Measurements from ENCODE around the gene PGAP6.

Gene PGAP6

GRCh38 chr16:381789-382717, at the start of gene PGAP6:
TSS of gene PGAP6 (minus strand) at chr16:381978. CDS start at chr16:381821, 157 bp downstream.
- H3K4me3 ChIP-seq (ENCODE audit: low read length in 2 of 2): peak within 1 kb of the TSS; percentile 84 to 89
- peak within 1 kb of the TSS; percentile 80 to 87 for H3K27ac ChIP-seq (ENCODE audit: low read depth in 2 of 2, low read length in 2 of 2)
- H3K9me3 ChIP-seq (ENCODE audit: control insufficient read depth in 2 of 2, low read length in 2 of 2): no peaks in the 10 kb centered on the region
- no peaks in the 10 kb centered on the region for H3K27me3 ChIP-seq (ENCODE audit: control insufficient read depth in 2 of 2, insufficient read depth in 2 of 2, low read length in 2 of 2)
- peak within 1 kb of the TSS; percentile 76 to 83 for H3K9ac ChIP-seq (ENCODE audit: low read depth in 1 of 2, low read length in 2 of 2)
- H3K4me1 ChIP-seq (ENCODE audit: control insufficient read depth in 2 of 2, insufficient read depth in 2 of 2, low read length in 2 of 2): peaks cover 27 to 35% of the 10 kb centered on the region in 2 donors
- H3K36me3 ChIP-seq (ENCODE audit: control insufficient read depth in 2 of 2, insufficient read depth in 2 of 2, low read length in 2 of 2): peaks cover 1 to 6% of the 10 kb centered on the region in 2 donors

GRCh38 chr16:430904-431303, 49.1 kb upstream of the PGAP6 start:
- Histone ChIP-seq H3K4me1 (ENCODE audit: control insufficient read depth in 2 of 2, insufficient read depth in 2 of 2, low read length in 2 of 2) (peaks cover 6 to 12% of the 10 kb centered on the region in 2 donors), H3K9me3 (ENCODE audit: control insufficient read depth in 2 of 2, low read length in 2 of 2) (no peaks in the 10 kb centered on the region), H3K9ac (ENCODE audit: low read depth in 1 of 2, low read length in 2 of 2) (no peak overlapping the region), H3K4me3 (ENCODE audit: low read length in 2 of 2) (no peak overlapping the region), H3K27ac (ENCODE audit: low read depth in 2 of 2, low read length in 2 of 2) (no peak overlapping the region), H3K36me3 (ENCODE audit: control insufficient read depth in 2 of 2, insufficient read depth in 2 of 2, low read length in 2 of 2) (no peaks in the 10 kb centered on the region), H3K27me3 (ENCODE audit: control insufficient read depth in 2 of 2, insufficient read depth in 2 of 2, low read length in 2 of 2) (peaks cover 0 to 2% of the 10 kb centered on the region in 2 donors)

- H3K27me3 ChIP-seq (ENCODE audit: control insufficient read depth in 2 of 2, insufficient read depth in 2 of 2, low read length in 2 of 2): peaks cover 2 to 9% of the 10 kb centered on the region in 2 donors
- no peak overlapping the region for H3K27ac ChIP-seq (ENCODE audit: low read depth in 2 of 2, low read length in 2 of 2)
- H3K9me3 ChIP-seq (ENCODE audit: control insufficient read depth in 2 of 2, low read length in 2 of 2): no peaks in the 10 kb centered on the region
- no peaks in the 10 kb centered on the region for H3K36me3 ChIP-seq (ENCODE audit: control insufficient read depth in 2 of 2, insufficient read depth in 2 of 2, low read length in 2 of 2)
- H3K4me3 ChIP-seq (ENCODE audit: low read length in 2 of 2): peak overlapping the region; percentile 69 to 72
- peaks cover 11 to 24% of the 10 kb centered on the region in 2 donors for H3K4me1 ChIP-seq (ENCODE audit: control insufficient read depth in 2 of 2, insufficient read depth in 2 of 2, low read length in 2 of 2)
- H3K9ac ChIP-seq (ENCODE audit: low read depth in 1 of 2, low read length in 2 of 2): peak overlapping the region in 1 of 2 donors; percentile 64
Observed at GRCh38 chr16:427250-427649, 45.5 kb upstream of the PGAP6 start.

- peak overlapping the region; percentile 41 to 64 for H3K9ac ChIP-seq (ENCODE audit: low read depth in 1 of 2, low read length in 2 of 2)
- H3K27ac ChIP-seq (ENCODE audit: low read depth in 2 of 2, low read length in 2 of 2): no peak overlapping the region
- H3K4me3 ChIP-seq (ENCODE audit: low read length in 2 of 2): peak overlapping the region; percentile 69 to 72
- H3K27me3 ChIP-seq (ENCODE audit: control insufficient read depth in 2 of 2, insufficient read depth in 2 of 2, low read length in 2 of 2): peaks cover 2 to 9% of the 10 kb centered on the region in 2 donors
- H3K36me3 ChIP-seq (ENCODE audit: control insufficient read depth in 2 of 2, insufficient read depth in 2 of 2, low read length in 2 of 2): no peaks in the 10 kb centered on the region
- H3K9me3 ChIP-seq (ENCODE audit: control insufficient read depth in 2 of 2, low read length in 2 of 2): no peaks in the 10 kb centered on the region
- peaks cover 11 to 24% of the 10 kb centered on the region in 2 donors for H3K4me1 ChIP-seq (ENCODE audit: control insufficient read depth in 2 of 2, insufficient read depth in 2 of 2, low read length in 2 of 2)
Observed at GRCh38 chr16:426906-427249, 45.1 kb upstream of the PGAP6 start.

GRCh38 chr16:426115-426905, 44.5 kb upstream of the PGAP6 start:
- peaks cover 11 to 24% of the 10 kb centered on the region in 2 donors for H3K4me1 ChIP-seq (ENCODE audit: control insufficient read depth in 2 of 2, insufficient read depth in 2 of 2, low read length in 2 of 2)
- H3K9me3 ChIP-seq (ENCODE audit: control insufficient read depth in 2 of 2, low read length in 2 of 2): no peaks in the 10 kb centered on the region
- no peaks in the 10 kb centered on the region for H3K36me3 ChIP-seq (ENCODE audit: control insufficient read depth in 2 of 2, insufficient read depth in 2 of 2, low read length in 2 of 2)
- no peak overlapping the region for H3K27ac ChIP-seq (ENCODE audit: low read depth in 2 of 2, low read length in 2 of 2)
- H3K27me3 ChIP-seq (ENCODE audit: control insufficient read depth in 2 of 2, insufficient read depth in 2 of 2, low read length in 2 of 2): peaks cover 2 to 9% of the 10 kb centered on the region in 2 donors
- peak overlapping the region; percentile 69 to 72 for H3K4me3 ChIP-seq (ENCODE audit: low read length in 2 of 2)
- H3K9ac ChIP-seq (ENCODE audit: low read depth in 1 of 2, low read length in 2 of 2): peak overlapping the region; percentile 41 to 64

GRCh38 chr16:425740-426114, 43.9 kb upstream of the PGAP6 start:
- H3K9me3 ChIP-seq (ENCODE audit: control insufficient read depth in 2 of 2, low read length in 2 of 2): no peaks in the 10 kb centered on the region
- peaks cover 11 to 24% of the 10 kb centered on the region in 2 donors for H3K4me1 ChIP-seq (ENCODE audit: control insufficient read depth in 2 of 2, insufficient read depth in 2 of 2, low read length in 2 of 2)
- H3K36me3 ChIP-seq (ENCODE audit: control insufficient read depth in 2 of 2, insufficient read depth in 2 of 2, low read length in 2 of 2): no peaks in the 10 kb centered on the region
- peak overlapping the region; percentile 64 to 84 for H3K27ac ChIP-seq (ENCODE audit: low read depth in 2 of 2, low read length in 2 of 2)
- H3K9ac ChIP-seq (ENCODE audit: low read depth in 1 of 2, low read length in 2 of 2): no peak overlapping the region
- peaks cover 2 to 9% of the 10 kb centered on the region in 2 donors for H3K27me3 ChIP-seq (ENCODE audit: control insufficient read depth in 2 of 2, insufficient read depth in 2 of 2, low read length in 2 of 2)
- peak overlapping the region; percentile 75 to 77 for H3K4me3 ChIP-seq (ENCODE audit: low read length in 2 of 2)

- H3K36me3 ChIP-seq (ENCODE audit: control insufficient read depth in 2 of 2, insufficient read depth in 2 of 2, low read length in 2 of 2): no peaks in the 10 kb centered on the region
- H3K4me3 ChIP-seq (ENCODE audit: low read length in 2 of 2): peak within 1 kb of the TSS; percentile 75 to 77
- peaks cover 11 to 24% of the 10 kb centered on the region in 2 donors for H3K4me1 ChIP-seq (ENCODE audit: control insufficient read depth in 2 of 2, insufficient read depth in 2 of 2, low read length in 2 of 2)
- peaks cover 2 to 9% of the 10 kb centered on the region in 2 donors for H3K27me3 ChIP-seq (ENCODE audit: control insufficient read depth in 2 of 2, insufficient read depth in 2 of 2, low read length in 2 of 2)
- H3K27ac ChIP-seq (ENCODE audit: low read depth in 2 of 2, low read length in 2 of 2): peak within 1 kb of the TSS; percentile 64 to 84
- peak within 1 kb of the TSS; percentile 56 to 78 for H3K9ac ChIP-seq (ENCODE audit: low read depth in 1 of 2, low read length in 2 of 2)
- no peaks in the 10 kb centered on the region for H3K9me3 ChIP-seq (ENCODE audit: control insufficient read depth in 2 of 2, low read length in 2 of 2)
Observed at GRCh38 chr16:425082-425718, 43.4 kb upstream of the PGAP6 start, which contains the start of gene RAB11FIP3. TSS of gene RAB11FIP3 (plus strand) at chr16:425649. CDS start at chr16:426007, 358 bp downstream.

- peaks cover 2 to 9% of the 10 kb centered on the region in 2 donors for H3K27me3 ChIP-seq (ENCODE audit: control insufficient read depth in 2 of 2, insufficient read depth in 2 of 2, low read length in 2 of 2)
- peak overlapping the region; percentile 75 to 77 for H3K4me3 ChIP-seq (ENCODE audit: low read length in 2 of 2)
- peak overlapping the region; percentile 15 to 78 for H3K9ac ChIP-seq (ENCODE audit: low read depth in 1 of 2, low read length in 2 of 2)
- H3K9me3 ChIP-seq (ENCODE audit: control insufficient read depth in 2 of 2, low read length in 2 of 2): no peaks in the 10 kb centered on the region
- H3K27ac ChIP-seq (ENCODE audit: low read depth in 2 of 2, low read length in 2 of 2): peak overlapping the region; percentile 64 to 84
- H3K4me1 ChIP-seq (ENCODE audit: control insufficient read depth in 2 of 2, insufficient read depth in 2 of 2, low read length in 2 of 2): peaks cover 11 to 24% of the 10 kb centered on the region in 2 donors
- no peaks in the 10 kb centered on the region for H3K36me3 ChIP-seq (ENCODE audit: control insufficient read depth in 2 of 2, insufficient read depth in 2 of 2, low read length in 2 of 2)
Observed at GRCh38 chr16:424623-425081, 42.9 kb upstream of the PGAP6 start.

- peaks cover 11 to 24% of the 10 kb centered on the region in 2 donors for H3K4me1 ChIP-seq (ENCODE audit: control insufficient read depth in 2 of 2, insufficient read depth in 2 of 2, low read length in 2 of 2)
- peaks cover 2 to 9% of the 10 kb centered on the region in 2 donors for H3K27me3 ChIP-seq (ENCODE audit: control insufficient read depth in 2 of 2, insufficient read depth in 2 of 2, low read length in 2 of 2)
- no peaks in the 10 kb centered on the region for H3K36me3 ChIP-seq (ENCODE audit: control insufficient read depth in 2 of 2, insufficient read depth in 2 of 2, low read length in 2 of 2)
- H3K9me3 ChIP-seq (ENCODE audit: control insufficient read depth in 2 of 2, low read length in 2 of 2): no peaks in the 10 kb centered on the region
- peak overlapping the region; percentile 64 to 84 for H3K27ac ChIP-seq (ENCODE audit: low read depth in 2 of 2, low read length in 2 of 2)
- peak overlapping the region; percentile 15 to 78 for H3K9ac ChIP-seq (ENCODE audit: low read depth in 1 of 2, low read length in 2 of 2)
- peak overlapping the region; percentile 75 to 77 for H3K4me3 ChIP-seq (ENCODE audit: low read length in 2 of 2)
Observed at GRCh38 chr16:424033-424622, 42.4 kb upstream of the PGAP6 start.
